ENCODE data around the gene CACNA1S. TPM values are rescaled to one million over a fixed set of nuclear protein-coding genes. Genes with fewer than 3 reads are reported as not detected.

Gene CACNA1S
- total RNA-seq, 2 experiments from 2014 or later, result not detected

DNA sequence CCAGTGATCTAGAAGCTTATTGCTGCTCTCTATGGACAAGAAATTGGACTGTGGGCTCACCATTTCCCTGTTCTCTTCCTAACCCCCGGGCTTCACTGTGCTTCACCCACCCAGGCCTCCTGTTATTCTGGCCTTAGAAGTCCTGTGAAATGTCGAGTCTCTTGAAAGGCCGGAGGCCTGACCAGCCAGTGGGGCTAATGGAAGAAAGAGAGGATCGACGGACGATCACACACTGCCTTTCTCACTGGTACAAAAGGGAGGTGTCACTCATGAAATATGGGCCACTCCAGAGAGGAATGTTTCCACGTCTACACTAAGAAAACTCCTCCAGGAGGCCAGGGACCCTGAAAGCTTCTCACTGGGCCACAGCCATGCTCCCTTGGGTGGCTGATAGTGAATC is 36.1 kb downstream of the CACNA1S start:
- ChIA-PET POLR2A (interaction anchor here (0.7 kb wide), 1 partner anchor 24 kb away, joined by 3 read pairs; no protein-coding TSS in a partner anchor), CTCF (ENCODE audit: unreplicated experiment) (no interaction called here)
- no peaks in the 10 kb centered on the region for H3K9me2 ChIP-seq (ENCODE audit: insufficient read depth, low read length)
- no peak overlapping the region for H3K4me3 ChIP-seq (ENCODE audit: low read depth, low read length, poor library complexity, severe bottlenecking)
- no TSS peak for BruUV-seq (replicated peaks)
- DNase-seq (ENCODE audit: low spot score), result no peak
- TF ChIP-seq, protein P1, sequence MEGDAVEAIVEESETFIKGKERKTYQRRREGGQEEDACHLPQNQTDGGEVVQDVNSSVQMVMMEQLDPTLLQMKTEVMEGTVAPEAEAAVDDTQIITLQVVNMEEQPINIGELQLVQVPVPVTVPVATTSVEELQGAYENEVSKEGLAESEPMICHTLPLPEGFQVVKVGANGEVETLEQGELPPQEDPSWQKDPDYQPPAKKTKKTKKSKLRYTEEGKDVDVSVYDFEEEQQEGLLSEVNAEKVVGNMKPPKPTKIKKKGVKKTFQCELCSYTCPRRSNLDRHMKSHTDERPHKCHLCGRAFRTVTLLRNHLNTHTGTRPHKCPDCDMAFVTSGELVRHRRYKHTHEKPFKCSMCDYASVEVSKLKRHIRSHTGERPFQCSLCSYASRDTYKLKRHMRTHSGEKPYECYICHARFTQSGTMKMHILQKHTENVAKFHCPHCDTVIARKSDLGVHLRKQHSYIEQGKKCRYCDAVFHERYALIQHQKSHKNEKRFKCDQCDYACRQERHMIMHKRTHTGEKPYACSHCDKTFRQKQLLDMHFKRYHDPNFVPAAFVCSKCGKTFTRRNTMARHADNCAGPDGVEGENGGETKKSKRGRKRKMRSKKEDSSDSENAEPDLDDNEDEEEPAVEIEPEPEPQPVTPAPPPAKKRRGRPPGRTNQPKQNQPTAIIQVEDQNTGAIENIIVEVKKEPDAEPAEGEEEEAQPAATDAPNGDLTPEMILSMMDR (conservative IDR thresholded peaks at IDR 0.05; ENCODE audit: low read length), result no peak
- TF ChIP-seq EZH2phosphoT487 (IDR thresholded peaks at IDR 0.05; ENCODE audit: borderline replicate concordance, low read depth, low read length), result no peak
- no peaks in the 10 kb centered on the region for H3K9me3 ChIP-seq (ENCODE audit: low read length)
- H2AFZ ChIP-seq (ENCODE audit: low read length), result no peak overlapping the region
- H3K79me2 ChIP-seq (ENCODE audit: insufficient read depth, low read depth, low read length), result no peaks in the 10 kb centered on the region
- no peaks in the 10 kb centered on the region for H4K20me1 ChIP-seq (ENCODE audit: insufficient read depth, low read length)
- H3K4me1 ChIP-seq (ENCODE audit: insufficient read depth, low read length, poor library complexity, severe bottlenecking), result no peaks in the 10 kb centered on the region
- no peak overlapping the region for H3K27ac ChIP-seq (ENCODE audit: low read depth, low read length, poor library complexity, severe bottlenecking)
- no peak overlapping the region for H3K4me2 ChIP-seq (ENCODE audit: low read length)
- no peaks in the 10 kb centered on the region for H3K36me3 ChIP-seq (ENCODE audit: insufficient read depth, low read length)
- intact Hi-C loops (cut with micrococcal nuclease; ENCODE audit: unreplicated experiment), result no loop called here

DNA sequence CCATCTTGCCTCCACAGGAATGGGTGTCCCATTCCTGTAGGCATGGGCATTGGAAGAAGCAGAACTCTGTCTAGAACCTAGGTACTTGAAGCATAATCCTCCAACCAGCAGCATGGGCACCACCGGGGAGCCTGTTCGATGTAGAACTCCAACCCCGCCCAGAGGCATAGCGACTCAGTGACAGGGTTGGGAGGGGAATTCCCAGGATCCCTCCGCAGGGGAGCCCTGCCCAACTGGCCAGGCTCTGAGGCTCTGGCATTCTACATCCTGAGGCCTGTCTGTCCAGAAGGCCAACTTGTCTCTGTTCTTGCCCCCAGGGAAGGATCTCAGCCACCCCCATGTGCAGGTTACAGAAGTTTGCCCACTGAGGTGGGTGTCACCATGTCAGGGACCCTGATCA is 38.2 kb downstream of the CACNA1S start:
- H4K20me1 ChIP-seq (ENCODE audit: insufficient read depth, low read length), result no peaks in the 10 kb centered on the region

DNA sequence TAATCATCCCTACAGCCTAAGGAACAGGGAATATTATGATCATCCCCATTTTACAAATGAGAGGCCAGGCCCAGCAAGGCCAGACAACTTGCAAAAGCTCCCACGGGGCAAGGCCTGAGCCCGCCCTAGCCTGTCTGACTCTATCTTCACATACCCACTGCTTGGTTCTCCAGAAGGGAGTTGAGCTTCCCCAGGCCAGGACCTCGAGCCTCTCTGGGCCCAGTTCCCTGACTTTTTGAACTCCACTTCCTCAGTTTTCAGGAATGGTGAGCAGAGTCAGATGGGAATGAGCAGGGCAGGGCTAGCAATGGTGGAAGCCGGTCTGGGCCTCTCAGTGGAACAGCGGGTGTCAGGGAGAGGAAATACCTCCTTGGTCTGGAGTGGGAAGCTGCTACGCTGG is 39.3 kb downstream of the CACNA1S start:
- intact Hi-C loops (cut with micrococcal nuclease; ENCODE audit: unreplicated experiment), result no loop called here

More for the DNA sequence above, 38.2 kb downstream of the CACNA1S start:
- ChIA-PET POLR2A (no interaction called here), CTCF (ENCODE audit: unreplicated experiment) (no interaction called here)
- no peak overlapping the region for H2AFZ ChIP-seq (ENCODE audit: low read length)
- no TSS peak for BruUV-seq (replicated peaks)
- TF ChIP-seq, protein P1 (conservative IDR thresholded peaks at IDR 0.05; ENCODE audit: low read length), result no peak
- TF ChIP-seq EZH2phosphoT487 (IDR thresholded peaks at IDR 0.05; ENCODE audit: borderline replicate concordance, low read depth, low read length), result no peak
- H3K4me2 ChIP-seq (ENCODE audit: low read length), result no peak overlapping the region
- H3K9me3 ChIP-seq (ENCODE audit: low read length), result no peaks in the 10 kb centered on the region
- intact Hi-C loops (cut with micrococcal nuclease; ENCODE audit: unreplicated experiment), result no loop called here
- no peak overlapping the region for H3K27ac ChIP-seq (ENCODE audit: low read depth, low read length, poor library complexity, severe bottlenecking)
- H3K79me2 ChIP-seq (ENCODE audit: insufficient read depth, low read depth, low read length), result no peaks in the 10 kb centered on the region
- no peak overlapping the region for H3K4me3 ChIP-seq (ENCODE audit: low read depth, low read length, poor library complexity, severe bottlenecking)
- no peaks in the 10 kb centered on the region for H3K36me3 ChIP-seq (ENCODE audit: insufficient read depth, low read length)
- H3K4me1 ChIP-seq (ENCODE audit: insufficient read depth, low read length, poor library complexity, severe bottlenecking), result no peaks in the 10 kb centered on the region
- H3K9me2 ChIP-seq (ENCODE audit: insufficient read depth, low read length), result no peaks in the 10 kb centered on the region
- DNase-seq (ENCODE audit: low spot score), result no peak

More for the DNA sequence above, 39.3 kb downstream of the CACNA1S start:
- no peaks in the 10 kb centered on the region for H3K4me1 ChIP-seq (ENCODE audit: insufficient read depth, low read length, poor library complexity, severe bottlenecking)
- no peak overlapping the region for H3K27ac ChIP-seq (ENCODE audit: low read depth, low read length, poor library complexity, severe bottlenecking)
- no peaks in the 10 kb centered on the region for H4K20me1 ChIP-seq (ENCODE audit: insufficient read depth, low read length)
- H3K4me2 ChIP-seq (ENCODE audit: low read length), result no peak overlapping the region
- no peak overlapping the region for H2AFZ ChIP-seq (ENCODE audit: low read length)
- H3K9me2 ChIP-seq (ENCODE audit: insufficient read depth, low read length), result no peaks in the 10 kb centered on the region
- TF ChIP-seq, protein P1 (conservative IDR thresholded peaks at IDR 0.05; ENCODE audit: low read length), result no peak
- H3K36me3 ChIP-seq (ENCODE audit: insufficient read depth, low read length), result no peaks in the 10 kb centered on the region
- ChIA-PET CTCF (ENCODE audit: unreplicated experiment) (no interaction called here), POLR2A (interaction anchor here (0.5 to 0.6 kb wide), 3 partner anchors 9 to 423 kb away, joined by 3 to 4 read pairs (median 3); no protein-coding TSS in a partner anchor)
- DNase-seq (ENCODE audit: low spot score), result no peak
- no peak overlapping the region for H3K4me3 ChIP-seq (ENCODE audit: low read depth, low read length, poor library complexity, severe bottlenecking)
- no TSS peak for BruUV-seq (replicated peaks)
- H3K79me2 ChIP-seq (ENCODE audit: insufficient read depth, low read depth, low read length), result no peaks in the 10 kb centered on the region
- H3K9me3 ChIP-seq (ENCODE audit: low read length), result no peaks in the 10 kb centered on the region
